ENCODE data around the gene SRSF6. TPM values are rescaled to one million over a fixed set of nuclear protein-coding genes. Genes with fewer than 3 reads are reported as not detected.

SRSF6 gene
- total RNA-seq, 1 experiment from 2014 or later = 202 TPM

- Mint-ChIP-seq H3K36me3 (ENCODE audit: insufficient read depth, unreplicated experiment) (no peaks in the 10 kb centered on the region), H3K27me3 (ENCODE audit: unreplicated experiment) (peaks cover 94% of the 10 kb centered on the region), H3K9me3 (ENCODE audit: low read depth, unreplicated experiment) (no peaks in the 10 kb centered on the region), H3K4me1 (ENCODE audit: low read depth, unreplicated experiment) (peaks cover 7% of the 10 kb centered on the region), H3K4me3 (ENCODE audit: low read depth, unreplicated experiment) (no peak overlapping the region), H3K27ac (ENCODE audit: unreplicated experiment) (no peak overlapping the region)
- intact Hi-C loops (cut with micrococcal nuclease; ENCODE audit: unreplicated experiment) = no loop called here
- BruUV-seq (replicated peaks) = no TSS peak
- CTCF ChIA-PET = no interaction called here
- no peak for TF ChIP-seq CTCF (IDR thresholded peaks at IDR 0.05; ENCODE audit: unreplicated experiment)
- no peak for DNase-seq
Measured at GRCh38 chr20:43434565-43434964, 23.1 kb upstream of the SRSF6 start.

GRCh38 chr20:43438578-43439316, 18.9 kb upstream of the SRSF6 start:
- BruUV-seq (replicated peaks) = no TSS peak
- no peak for TF ChIP-seq CTCF (IDR thresholded peaks at IDR 0.05; ENCODE audit: unreplicated experiment)
- Mint-ChIP-seq H3K4me3 (ENCODE audit: low read depth, unreplicated experiment) (no peak overlapping the region), H3K27me3 (ENCODE audit: unreplicated experiment) (peaks cover 94% of the 10 kb centered on the region), H3K9me3 (ENCODE audit: low read depth, unreplicated experiment) (no peaks in the 10 kb centered on the region), H3K36me3 (ENCODE audit: insufficient read depth, unreplicated experiment) (no peaks in the 10 kb centered on the region), H3K4me1 (ENCODE audit: low read depth, unreplicated experiment) (no peaks in the 10 kb centered on the region), H3K27ac (ENCODE audit: unreplicated experiment) (no peak overlapping the region)
- CTCF ChIA-PET = no interaction called here
- intact Hi-C loops (cut with micrococcal nuclease; ENCODE audit: unreplicated experiment) = no loop called here
- no peak for DNase-seq

- H3K9me3 Mint-ChIP-seq (ENCODE audit: low read depth, unreplicated experiment) = no peaks in the 10 kb centered on the region
- no peak for DNase-seq
- H3K27me3 Mint-ChIP-seq (ENCODE audit: unreplicated experiment) = peaks cover 94% of the 10 kb centered on the region
- H3K4me3 Mint-ChIP-seq (ENCODE audit: low read depth, unreplicated experiment) = no peak overlapping the region
- intact Hi-C loops (cut with micrococcal nuclease; ENCODE audit: unreplicated experiment) = no loop called here
- CTCF ChIA-PET = interaction anchor here (0.7 kb wide), 1 partner anchor 1524 kb away, joined by 3 read pairs; no protein-coding TSS in a partner anchor
- H3K27ac Mint-ChIP-seq (ENCODE audit: unreplicated experiment) = no peak overlapping the region
- no peaks in the 10 kb centered on the region for H3K4me1 Mint-ChIP-seq (ENCODE audit: low read depth, unreplicated experiment)
- H3K36me3 Mint-ChIP-seq (ENCODE audit: insufficient read depth, unreplicated experiment) = no peaks in the 10 kb centered on the region
- BruUV-seq (replicated peaks) = no TSS peak
- no peak for TF ChIP-seq CTCF (IDR thresholded peaks at IDR 0.05; ENCODE audit: unreplicated experiment)
Measured at GRCh38 chr20:43440531-43440930, 17.2 kb upstream of the SRSF6 start.

- DNase-seq = no peak
- Mint-ChIP-seq H3K27ac (ENCODE audit: unreplicated experiment) (no peak overlapping the region), H3K9me3 (ENCODE audit: low read depth, unreplicated experiment) (no peaks in the 10 kb centered on the region), H3K27me3 (ENCODE audit: unreplicated experiment) (peaks cover 88% of the 10 kb centered on the region), H3K4me3 (ENCODE audit: low read depth, unreplicated experiment) (no peak overlapping the region), H3K4me1 (ENCODE audit: low read depth, unreplicated experiment) (no peaks in the 10 kb centered on the region), H3K36me3 (ENCODE audit: insufficient read depth, unreplicated experiment) (peaks cover 4% of the 10 kb centered on the region)
- BruUV-seq (replicated peaks) = no TSS peak
- no peak for TF ChIP-seq CTCF (IDR thresholded peaks at IDR 0.05; ENCODE audit: unreplicated experiment)
- CTCF ChIA-PET = interaction anchor here (0.7 kb wide), 2 partner anchors 981 to 994 kb away, joined by 3 to 4 read pairs; no protein-coding TSS in a partner anchor
- intact Hi-C loops (cut with micrococcal nuclease; ENCODE audit: unreplicated experiment) = no loop called here
Measured at GRCh38 chr20:43442282-43442880, 15.3 kb upstream of the SRSF6 start.

Measured in Calu3 (cell line).